ENCODE measurements around the gene RNASEH2B.

DNA sequence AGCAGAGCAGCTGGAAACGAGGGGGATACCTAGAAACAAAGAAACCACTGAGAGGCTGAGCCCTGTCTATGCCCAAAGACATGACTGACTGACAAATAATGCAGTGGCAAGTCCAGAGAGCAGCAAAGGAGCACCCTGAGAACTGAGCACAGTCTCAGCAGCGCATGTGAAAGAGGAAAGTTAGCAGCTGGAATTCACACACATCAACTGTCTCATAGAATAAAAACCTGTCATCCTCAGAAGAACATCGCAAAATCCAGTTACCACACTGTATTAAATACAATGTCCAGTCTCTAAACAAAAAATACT lies 42.0 kb upstream of the RNASEH2B start:
- TF ChIP-seq, protein P1, sequence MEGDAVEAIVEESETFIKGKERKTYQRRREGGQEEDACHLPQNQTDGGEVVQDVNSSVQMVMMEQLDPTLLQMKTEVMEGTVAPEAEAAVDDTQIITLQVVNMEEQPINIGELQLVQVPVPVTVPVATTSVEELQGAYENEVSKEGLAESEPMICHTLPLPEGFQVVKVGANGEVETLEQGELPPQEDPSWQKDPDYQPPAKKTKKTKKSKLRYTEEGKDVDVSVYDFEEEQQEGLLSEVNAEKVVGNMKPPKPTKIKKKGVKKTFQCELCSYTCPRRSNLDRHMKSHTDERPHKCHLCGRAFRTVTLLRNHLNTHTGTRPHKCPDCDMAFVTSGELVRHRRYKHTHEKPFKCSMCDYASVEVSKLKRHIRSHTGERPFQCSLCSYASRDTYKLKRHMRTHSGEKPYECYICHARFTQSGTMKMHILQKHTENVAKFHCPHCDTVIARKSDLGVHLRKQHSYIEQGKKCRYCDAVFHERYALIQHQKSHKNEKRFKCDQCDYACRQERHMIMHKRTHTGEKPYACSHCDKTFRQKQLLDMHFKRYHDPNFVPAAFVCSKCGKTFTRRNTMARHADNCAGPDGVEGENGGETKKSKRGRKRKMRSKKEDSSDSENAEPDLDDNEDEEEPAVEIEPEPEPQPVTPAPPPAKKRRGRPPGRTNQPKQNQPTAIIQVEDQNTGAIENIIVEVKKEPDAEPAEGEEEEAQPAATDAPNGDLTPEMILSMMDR (conservative IDR thresholded peaks at IDR 0.05; ENCODE audit: low read depth in 2 of 2), result no peak
- TF ChIP-seq REST (IDR thresholded peaks at IDR 0.05; ENCODE audit: unreplicated experiment) (no peak), EZH2phosphoT487 (IDR thresholded peaks at IDR 0.05; ENCODE audit: unreplicated experiment) (no peak), ZNF331 (CRISPR knock-in tag; IDR thresholded peaks at IDR 0.05; ENCODE audit: low read depth) (no peak), POLR2AphosphoS5 (IDR thresholded peaks at IDR 0.05; ENCODE audit: low read depth) (no peak), EZH2 (IDR thresholded peaks at IDR 0.05; ENCODE audit: low read depth, unreplicated experiment) (no peak), STAT1 (IDR thresholded peaks at IDR 0.05; ENCODE audit: unreplicated experiment) (no peak), ZNF114 (CRISPR knock-in tag; IDR thresholded peaks at IDR 0.05) (no peak), CREB1 (CRISPR knock-in tag; IDR thresholded peaks at IDR 0.05; ENCODE audit: low read depth) (no peak)
- TF ChIP-seq, protein P2, sequence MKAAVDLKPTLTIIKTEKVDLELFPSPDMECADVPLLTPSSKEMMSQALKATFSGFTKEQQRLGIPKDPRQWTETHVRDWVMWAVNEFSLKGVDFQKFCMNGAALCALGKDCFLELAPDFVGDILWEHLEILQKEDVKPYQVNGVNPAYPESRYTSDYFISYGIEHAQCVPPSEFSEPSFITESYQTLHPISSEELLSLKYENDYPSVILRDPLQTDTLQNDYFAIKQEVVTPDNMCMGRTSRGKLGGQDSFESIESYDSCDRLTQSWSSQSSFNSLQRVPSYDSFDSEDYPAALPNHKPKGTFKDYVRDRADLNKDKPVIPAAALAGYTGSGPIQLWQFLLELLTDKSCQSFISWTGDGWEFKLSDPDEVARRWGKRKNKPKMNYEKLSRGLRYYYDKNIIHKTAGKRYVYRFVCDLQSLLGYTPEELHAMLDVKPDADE (IDR thresholded peaks at IDR 0.05), result no peak

Data from GM23338 (cell line).